T-helper 2 cell treated with Interferon-gamma antibody and Interleukin-4, amounts not matched to agents 100 ng/mL and 5 ng/mL, for 36 hours (primary cell): ENCODE data around the gene OSBPL10. TPM values are rescaled to one million over a fixed set of nuclear protein-coding genes. Genes with fewer than 3 reads are reported as not detected.

Experiments used
- intact Hi-C: fragments of 100-400 bp; cut with micrococcal nuclease; formaldehyde crosslinking; loops from one replicate; pipeline ENCODE4 v1.15.1; 2023
- total RNA-seq: library from RNA; stranded (reverse); gene quantifications from 2 replicates; pipeline ENCODE4 v1.2.3, GENCODE V29; 2022

Gene OSBPL10
- total RNA-seq, 1 donor from 2014 or later, result 2.5 TPM

DNA sequence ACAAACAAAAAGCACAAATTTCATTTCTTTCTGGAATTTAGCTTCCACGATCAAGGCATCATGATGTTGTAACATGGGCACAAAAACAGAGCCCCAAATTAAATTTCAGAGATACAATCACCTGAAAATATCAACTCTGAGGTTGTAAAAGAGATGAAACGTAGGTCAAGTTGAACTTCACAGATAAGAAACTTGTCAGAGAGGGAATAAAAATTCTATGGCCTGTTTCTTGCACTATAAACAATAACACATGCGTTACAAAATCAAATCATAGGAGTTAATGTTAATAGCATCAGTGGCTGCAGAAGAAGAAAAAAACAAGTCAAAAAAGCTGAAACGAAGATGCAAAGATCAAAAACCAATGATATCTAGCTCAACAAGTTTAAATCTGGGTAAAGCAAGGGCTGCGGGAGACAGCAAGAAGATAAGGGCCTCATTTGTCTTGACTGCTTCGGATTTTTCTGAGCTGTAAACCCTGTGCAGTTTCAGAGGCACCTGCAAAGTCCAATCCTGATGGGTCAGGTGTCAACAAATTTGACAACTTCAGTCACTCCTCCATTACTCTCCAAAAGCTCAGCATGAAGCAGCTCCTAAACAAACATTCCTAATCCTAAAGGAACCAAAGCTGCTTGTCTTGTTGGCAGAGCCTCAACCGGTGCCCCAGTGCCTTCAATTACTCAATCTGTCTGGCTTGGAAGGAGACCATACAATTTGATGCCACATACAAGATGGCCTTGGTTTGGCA lies 228.6 kb downstream of the OSBPL10 start:
- intact Hi-C loops, result loop anchor here (10.0 kb wide), 2 partner anchors 162 to 362 kb away; no protein-coding TSS in a partner anchor

DNA sequence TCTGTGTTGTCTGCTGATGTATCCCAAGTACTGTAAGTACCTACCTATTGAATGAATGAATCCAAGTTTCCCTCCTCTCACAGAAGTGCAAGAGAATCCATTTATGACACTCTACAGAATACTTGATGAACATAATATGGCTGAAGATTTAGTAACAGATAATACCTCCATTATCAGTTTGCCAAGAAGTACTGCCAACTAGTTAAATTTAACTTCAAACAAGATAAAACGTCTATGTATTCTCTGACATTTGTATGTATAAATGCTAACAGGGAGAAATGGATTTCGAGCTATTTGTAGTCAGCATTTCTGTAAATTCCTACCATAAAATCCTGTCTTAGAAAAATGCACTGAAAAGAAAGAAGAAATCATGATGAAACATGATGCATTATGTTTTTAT lies 230.7 kb downstream of the OSBPL10 start:
- intact Hi-C loops, result loop anchor here (10.0 kb wide), 2 partner anchors 164 to 364 kb away; no protein-coding TSS in a partner anchor

- intact Hi-C loops, result no loop called here
Measured at GRCh38 chr3:31748933-31749295, 232.1 kb downstream of the OSBPL10 start.

GRCh38 chr3:31748281-31748932 lies 232.7 kb downstream of the OSBPL10 start:
- intact Hi-C loops, result no loop called here

- intact Hi-C loops, result no loop called here
Measured at GRCh38 chr3:31747785-31748184, 233.3 kb downstream of the OSBPL10 start.

DNA sequence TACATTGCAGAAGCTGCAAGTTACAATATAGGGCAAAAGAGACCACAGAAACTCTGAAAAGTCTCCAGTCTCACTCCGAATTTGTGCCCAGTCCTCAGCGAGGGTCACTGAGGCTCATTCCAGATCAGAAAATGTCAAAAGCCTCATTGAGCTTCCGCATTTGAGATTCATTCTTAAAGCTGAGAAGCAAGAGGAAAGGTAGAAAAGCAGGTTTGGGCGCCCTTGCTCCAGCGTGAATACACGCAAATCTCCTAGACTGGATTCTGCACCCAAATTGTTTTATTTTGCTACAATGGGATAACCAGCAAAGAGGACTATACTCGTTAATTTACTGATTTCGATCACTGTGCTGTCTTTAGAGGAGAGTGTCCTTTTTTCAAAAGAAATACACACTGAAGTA lies 236.1 kb downstream of the OSBPL10 start:
- intact Hi-C loops, result no loop called here

GRCh38 chr3:31743331-31744089 lies 237.6 kb downstream of the OSBPL10 start:
- intact Hi-C loops, result no loop called here

- intact Hi-C loops, result no loop called here
Measured at GRCh38 chr3:31740397-31740796, 240.7 kb downstream of the OSBPL10 start.

DNA sequence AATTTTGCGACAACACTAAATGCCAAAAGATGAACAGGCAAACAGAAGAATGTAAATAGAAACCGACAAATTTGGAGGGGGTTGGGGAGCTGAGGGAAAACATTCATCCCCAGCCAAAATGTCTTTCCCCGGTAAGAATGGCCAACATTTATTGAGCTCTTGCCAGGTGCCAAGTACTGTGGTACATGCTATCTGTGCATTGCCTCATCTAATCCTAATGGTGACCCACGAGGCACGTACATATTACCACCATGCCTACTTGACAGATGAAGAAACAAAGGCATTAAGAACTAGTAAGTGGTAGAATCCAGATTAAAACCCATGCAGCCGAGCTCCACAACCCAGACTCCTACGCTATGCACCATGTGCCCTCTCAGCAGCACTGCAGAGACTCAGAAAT lies 242.7 kb downstream of the OSBPL10 start:
- intact Hi-C loops, result no loop called here

DNA sequence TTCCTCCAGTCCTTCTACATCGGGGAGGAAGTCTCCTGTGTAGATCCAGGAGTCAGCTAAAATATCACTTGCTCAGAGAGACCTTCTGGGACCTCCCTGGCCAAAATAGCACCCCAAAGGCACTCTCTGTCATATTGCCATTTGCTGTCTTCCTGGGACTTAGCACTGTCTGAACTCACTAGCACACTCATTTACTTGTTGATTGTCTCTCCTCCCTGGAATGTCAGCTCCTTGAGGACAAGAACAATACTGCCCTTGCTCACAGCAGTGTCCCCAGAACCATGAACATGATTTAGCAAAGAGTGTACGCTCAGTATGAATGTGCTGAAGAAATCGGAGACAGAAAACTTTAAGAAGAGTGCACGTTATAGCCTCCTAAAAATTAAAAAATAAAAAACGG lies 245.4 kb downstream of the OSBPL10 start:
- intact Hi-C loops, result no loop called here

- intact Hi-C loops, result no loop called here
Measured at GRCh38 chr3:31733234-31733667, 247.8 kb downstream of the OSBPL10 start.

- intact Hi-C loops, result no loop called here
Measured at GRCh38 chr3:31732548-31732947, 248.5 kb downstream of the OSBPL10 start.

- intact Hi-C loops, result no loop called here
Measured at GRCh38 chr3:31729573-31729972, 251.5 kb downstream of the OSBPL10 start.

- intact Hi-C loops, result no loop called here
Measured at GRCh38 chr3:31729082-31729481, 252.0 kb downstream of the OSBPL10 start.

GRCh38 chr3:31728403-31728802 lies 252.7 kb downstream of the OSBPL10 start:
- intact Hi-C loops, result no loop called here

GRCh38 chr3:31725976-31726375 lies 255.1 kb downstream of the OSBPL10 start:
- intact Hi-C loops, result loop anchor here (2.0 kb wide), 1 partner anchor 43 kb away; no protein-coding TSS in a partner anchor

GRCh38 chr3:31725568-31725967 lies 255.5 kb downstream of the OSBPL10 start:
- intact Hi-C loops, result loop anchor here (2.0 kb wide), 1 partner anchor 43 kb away; no protein-coding TSS in a partner anchor

DNA sequence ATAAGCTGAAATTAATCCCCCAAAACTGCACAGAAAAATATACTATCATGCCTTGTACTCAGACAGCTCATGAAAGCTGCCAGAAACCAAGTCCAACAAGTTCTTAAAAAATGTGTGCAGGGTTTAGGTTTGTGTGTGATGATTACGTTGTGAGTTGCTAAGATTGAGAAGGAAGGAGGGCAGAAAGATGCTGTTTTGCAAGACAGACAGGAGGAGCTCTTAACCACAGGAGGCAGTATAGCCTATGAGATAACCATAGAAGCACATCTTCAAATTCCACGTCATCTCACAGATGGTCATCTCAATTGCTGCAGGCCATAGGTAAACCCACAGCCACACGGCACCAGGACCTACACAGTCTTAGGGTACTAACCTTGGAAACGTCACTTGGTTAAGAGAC lies 256.4 kb downstream of the OSBPL10 start:
- intact Hi-C loops, result loop anchor here (2.0 kb wide), 1 partner anchor 44 kb away; no protein-coding TSS in a partner anchor

- intact Hi-C loops, result loop anchor here (2.0 kb wide), 1 partner anchor 45 kb away; no protein-coding TSS in a partner anchor
Measured at GRCh38 chr3:31724116-31724515, 256.9 kb downstream of the OSBPL10 start.

DNA sequence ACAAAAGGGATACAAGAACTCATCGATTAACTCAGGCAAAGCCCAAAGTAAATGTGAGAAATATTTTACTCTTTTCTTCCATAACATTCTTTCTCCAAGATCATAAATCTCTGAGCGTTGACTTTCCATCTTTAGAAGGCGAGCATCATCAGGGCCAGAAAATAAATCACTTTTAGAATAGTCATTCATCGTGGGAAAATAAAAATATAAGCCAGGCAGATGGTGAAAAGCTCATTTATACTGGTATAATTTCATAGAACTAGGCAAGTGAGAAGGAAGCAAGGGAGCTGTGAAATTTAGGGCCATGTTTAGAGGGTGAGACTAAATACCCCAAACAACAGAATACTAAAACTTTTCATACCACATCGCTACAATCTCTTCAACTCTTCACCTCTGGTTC lies 257.4 kb downstream of the OSBPL10 start:
- intact Hi-C loops, result loop anchor here (2.0 kb wide), 1 partner anchor 45 kb away; no protein-coding TSS in a partner anchor

GRCh38 chr3:31721676-31722075 lies 259.4 kb downstream of the OSBPL10 start:
- intact Hi-C loops, result no loop called here
